H1 (cell line): ENCODE measurements around the gene TRIM27. TPM values are rescaled to one million over a fixed set of nuclear protein-coding genes. Genes with fewer than 3 reads are reported as not detected.

ENCODE experiments used
- CBX5 ChIP-seq: fragments of 300-800, 300-1000 bp; sonication (generic); IDR thresholded peaks from 2 replicates; pipeline ENCODE4 v1.7.1; 2016; ENCODE audit warnings: antibody characterized with exemption, low read length, low read depth
- CHD2 ChIP-seq: IDR thresholded peaks from 2 replicates; pipeline ENCODE4 v1.6.1; 2012; ENCODE audit warnings: low read length, improper control_type of control experiment
- EGR1 ChIP-seq: IDR thresholded peaks from 2 replicates; pipeline ENCODE4 v1.6.1; 2011; ENCODE audit warnings: low read depth, low read length, borderline replicate concordance
- GABPA ChIP-seq: IDR thresholded peaks from 2 replicates; pipeline ENCODE4 v1.6.1; 2011; ENCODE audit warnings: mild to moderate bottlenecking, low read length, moderate library complexity, borderline replicate concordance; ENCODE audit not compliant: insufficient read depth
- HDAC2 ChIP-seq, 2 experiments: fragments of 300-600 bp in 1 of 2; sonication (generic) in 1 of 2; IDR thresholded peaks; 2 replicates each; pipeline ENCODE4 v1.6.1; 2011 to 2012; ENCODE audit warnings: low read depth in 2 of 2, low read length in 2 of 2, mild to moderate bottlenecking in 2 of 2, moderate library complexity in 2 of 2, borderline replicate concordance in 1 of 2, inconsistent platforms in 1 of 2
- JUN ChIP-seq: IDR thresholded peaks from 2 replicates; pipeline ENCODE4 v1.6.1; 2011; ENCODE audit warnings: low read depth, mild to moderate bottlenecking, improper control_type of control experiment, low read length
- KDM5A ChIP-seq: fragments of 200-600 bp; IDR thresholded peaks from 2 replicates; pipeline ENCODE4 v1.7.1; 2012; ENCODE audit warnings: mild to moderate bottlenecking, low read length, inconsistent platforms, mixed read lengths
- MAFK ChIP-seq: IDR thresholded peaks from 2 replicates; pipeline ENCODE4 v1.6.1; 2012; ENCODE audit warnings: low read depth, mild to moderate bottlenecking, improper control_type of control experiment, low read length
- NANOG ChIP-seq: IDR thresholded peaks from 2 replicates; pipeline ENCODE4 v1.6.1; 2011; ENCODE audit warnings: low read length, low read depth, mild to moderate bottlenecking, inconsistent platforms; ENCODE audit not compliant: insufficient read depth, poor library complexity, severe bottlenecking
- PHF8 ChIP-seq: fragments of 200-600 bp; sonication (generic); conservative IDR thresholded peaks from 2 replicates; pipeline ENCODE4 v1.7.1; 2012; ENCODE audit warnings: low read depth, mild to moderate bottlenecking, inconsistent platforms, low read length, moderate library complexity
- POLR2A ChIP-seq, 2 experiments: IDR thresholded peaks; 1 replicate in 1 of 2; 2 replicates in 1 of 2; pipeline ENCODE4 v1.6.1; 2011; ENCODE audit warnings: low read depth in 2 of 2, low read length in 2 of 2, mild to moderate bottlenecking in 2 of 2; ENCODE audit errors: control extremely low read depth in 1 of 2
- POLR2AphosphoS5 ChIP-seq: IDR thresholded peaks from 2 replicates; pipeline ENCODE4 v1.6.1; 2011; ENCODE audit warnings: low read depth, low read length
- RBBP5 ChIP-seq: IDR thresholded peaks from 2 replicates; pipeline ENCODE4 v1.7.1; 2012; ENCODE audit warnings: low read depth, mild to moderate bottlenecking, inconsistent platforms, low read length, moderate library complexity, borderline replicate concordance
- RFX5 ChIP-seq: IDR thresholded peaks from 2 replicates; pipeline ENCODE4 v1.6.1; 2011; ENCODE audit warnings: low read depth, low read length, improper control_type of control experiment, borderline replicate concordance
- RNF2 ChIP-seq: fragments of 200-900, 300-1000 bp; sonication (generic); IDR thresholded peaks from 2 replicates; pipeline ENCODE4 v1.7.1; 2016; ENCODE audit warnings: borderline replicate concordance, low read depth, mild to moderate bottlenecking, antibody characterized with exemption, low read length; ENCODE audit not compliant: poor library complexity, severe bottlenecking; ENCODE audit errors: missing control alignments
- RXRA ChIP-seq: IDR thresholded peaks from 2 replicates; pipeline ENCODE4 v1.6.1; 2011; ENCODE audit warnings: low read depth, mild to moderate bottlenecking, low read length, moderate library complexity; ENCODE audit not compliant: insufficient read depth
- TBP ChIP-seq: IDR thresholded peaks from 2 replicates; pipeline ENCODE4 v1.6.1; 2011; ENCODE audit warnings: low read depth, low read length, improper control_type of control experiment
- ZNF274 ChIP-seq: IDR thresholded peaks from 2 replicates; pipeline ENCODE4 v1.7.0; 2012; ENCODE audit warnings: low read length, borderline replicate concordance; ENCODE audit errors: extremely low read depth
- polyA plus RNA-seq, 7 experiments: library from polyadenylated mRNA; depleted of rRNA in 3 of 7; stranded (reverse) in 5 of 7; unstranded in 2 of 7; fragments of >200 nt in 5 of 7; fragments of 200-250 nt in 2 of 7; gene quantifications; 1 replicate in 5 of 7; 2 replicates in 1 of 7; 4 replicates in 1 of 7; pipeline versions ENCODE4 v1.2.1 to v1.2.3, GENCODE V29; 2011 to 2013; ENCODE audit warnings: missing spikeins in 2 of 7, mixed read lengths in 2 of 7
- total RNA-seq: library from RNA; stranded (reverse); fragmentation: NEBNext Ultra II Directional; extraction: Animal tissue kit (Norgen Biotek cat#: 25700); gene quantifications from 2 replicates; pipeline ENCODE4 v1.2.1, GENCODE V29; 2021
- TF ChIP-seq, protein P1 (sequence below): IDR thresholded peaks from 2 replicates; pipeline ENCODE4 v1.6.1; 2012; ENCODE audit warnings: low read length, inconsistent platforms

Gene TRIM27
- total and polyA plus RNA-seq, 2 of the 8 experiments (the other 6 are each of a cell fraction or from before 2014, with no cell fraction given), result 76.4 to 85.9 TPM

DNA sequence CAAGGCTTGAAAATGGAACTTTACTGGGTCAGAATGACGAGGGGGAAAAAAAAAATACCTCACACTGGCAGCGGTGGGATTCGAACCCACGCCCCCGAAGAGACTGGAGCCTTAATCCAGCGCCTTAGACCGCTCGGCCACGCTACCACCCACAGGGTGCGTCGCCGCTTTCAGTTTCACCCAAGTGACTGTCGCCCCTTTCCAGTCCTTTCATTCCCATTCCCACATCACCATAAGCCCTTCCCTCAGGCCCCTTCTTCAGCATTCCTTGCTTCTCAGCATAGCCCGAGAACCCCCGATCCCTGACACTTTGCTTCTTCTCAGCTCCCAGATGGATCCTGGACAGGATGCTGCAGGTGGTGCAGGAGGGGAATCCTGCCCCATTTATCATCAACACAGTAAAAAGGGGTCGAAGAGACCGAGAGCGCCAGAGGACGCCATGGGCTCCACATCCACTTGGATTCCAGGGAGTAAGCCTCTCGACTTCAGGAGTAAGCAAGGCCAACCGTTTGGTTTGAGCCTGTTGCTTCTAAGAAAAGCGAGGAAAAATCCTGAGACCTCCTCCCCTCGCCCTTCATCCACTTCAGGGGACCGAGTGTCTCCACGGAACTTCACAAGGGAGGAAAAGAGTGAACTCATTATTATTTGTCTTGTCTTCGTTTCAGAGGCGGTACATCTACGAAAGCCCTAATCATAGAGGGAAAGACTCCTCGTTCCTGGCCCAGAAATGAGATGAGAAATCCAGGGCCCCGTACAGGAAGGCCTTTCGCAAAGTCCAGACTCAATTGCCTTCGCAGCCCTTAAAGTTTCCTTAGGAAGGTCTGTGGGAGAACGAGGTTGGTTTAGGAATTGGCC, 20.0 kb upstream of the TRIM27 start (continued):
- TF ChIP-seq RNF2, result no peak
- TF ChIP-seq POLR2A (IDR thresholded peaks at IDR 0.05; ENCODE audit: control extremely low read depth in 1 of 2, low read depth in 2 of 2, low read length in 2 of 2), result no peak
- TF ChIP-seq KDM5A, result no peak
- peak; percentile 92 for TF ChIP-seq RBBP5
- peak; percentile 99 for TF ChIP-seq TBP
- TF ChIP-seq MAFK, result peak; percentile 35; the same call in 1 of the 2 replicates
- TF ChIP-seq POLR2AphosphoS5, result no peak
- TF ChIP-seq HDAC2 (IDR thresholded peaks at IDR 0.05; ENCODE audit: borderline replicate concordance in 1 of 2, low read depth in 2 of 2, low read length in 2 of 2), result peak in 1 of 2 experiments; percentile 95; a peak in 1 of 4 replicates
- TF ChIP-seq RXRA, result no peak
- TF ChIP-seq EGR1, result 0 out of 2 replicates have a peak, but pooled peaks have one; percentile 35
- no peak for TF ChIP-seq CBX5
- no peak for TF ChIP-seq NANOG
- no peak for TF ChIP-seq ZNF274
- TF ChIP-seq GABPA, result no peak
- TF ChIP-seq JUN, result no peak
- TF ChIP-seq PHF8, result no peak; the same call in 1 of the 2 replicates
- no peak for TF ChIP-seq RFX5
- TF ChIP-seq, protein P1, sequence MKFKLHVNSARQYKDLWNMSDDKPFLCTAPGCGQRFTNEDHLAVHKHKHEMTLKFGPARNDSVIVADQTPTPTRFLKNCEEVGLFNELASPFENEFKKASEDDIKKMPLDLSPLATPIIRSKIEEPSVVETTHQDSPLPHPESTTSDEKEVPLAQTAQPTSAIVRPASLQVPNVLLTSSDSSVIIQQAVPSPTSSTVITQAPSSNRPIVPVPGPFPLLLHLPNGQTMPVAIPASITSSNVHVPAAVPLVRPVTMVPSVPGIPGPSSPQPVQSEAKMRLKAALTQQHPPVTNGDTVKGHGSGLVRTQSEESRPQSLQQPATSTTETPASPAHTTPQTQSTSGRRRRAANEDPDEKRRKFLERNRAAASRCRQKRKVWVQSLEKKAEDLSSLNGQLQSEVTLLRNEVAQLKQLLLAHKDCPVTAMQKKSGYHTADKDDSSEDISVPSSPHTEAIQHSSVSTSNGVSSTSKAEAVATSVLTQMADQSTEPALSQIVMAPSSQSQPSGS, result 0 out of 2 replicates have a peak, but pooled peaks have one; percentile 15
- no peak for TF ChIP-seq CHD2
